Right renal pelvis (tissue), 4 donors: Measurements from ENCODE around the gene PVALEF. TPM values are rescaled to one million over a fixed set of nuclear protein-coding genes. Genes with fewer than 3 reads are reported as not detected.
A peak's percentile ranks its signal among the peaks of the same experiment; 100 is the strongest.

Experiments used
- DNase-seq, 4 donors: peaks; one replicate each; pipeline ENCODE4 v3.0.0-alpha.2; 2013; ENCODE audit warnings: low read depth in 4 of 4, low spot score in 3 of 4, missing footprints in 1 of 4
- polyA plus RNA-seq, 4 donors: library from polyadenylated mRNA; unstranded; fragments of 120-200 nt; gene quantifications; one replicate each; pipeline ENCODE4 v1.2.1, GENCODE V29; 2013; ENCODE audit not compliant: insufficient read length in 4 of 4

PVALEF gene
- polyA plus RNA-seq, 4 donors = 0.13 to 0.39 (median 0.23) TPM; not detected in 1

DNA sequence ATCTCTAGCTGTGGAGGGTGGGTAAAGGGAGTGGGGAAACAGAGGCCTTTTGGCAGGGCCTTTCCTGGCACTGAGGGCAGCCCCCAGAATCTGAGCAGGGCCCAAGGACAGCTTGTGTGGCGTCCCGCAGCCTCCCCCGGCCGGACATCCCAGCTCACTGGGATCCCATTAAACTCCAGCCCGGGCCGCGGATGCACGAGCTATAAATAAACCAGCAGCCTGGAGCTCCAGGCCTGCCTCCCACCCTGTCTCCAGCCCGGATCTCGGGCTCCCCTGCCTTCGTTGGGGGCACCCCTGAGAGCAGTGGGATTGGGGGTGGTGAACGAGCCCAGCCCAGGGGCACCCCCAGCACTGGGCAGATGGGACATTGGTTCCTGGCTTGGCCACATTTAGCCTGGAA, 14.6 kb downstream of the PVALEF start:
- DNase-seq = no peak

GRCh38 chr17:81180836-81181810, 15.8 kb downstream of the PVALEF start:
- DNase-seq = no peak

- DNase-seq = no peak
Observed at GRCh38 chr17:81181811-81182185, 16.5 kb downstream of the PVALEF start.

DNA sequence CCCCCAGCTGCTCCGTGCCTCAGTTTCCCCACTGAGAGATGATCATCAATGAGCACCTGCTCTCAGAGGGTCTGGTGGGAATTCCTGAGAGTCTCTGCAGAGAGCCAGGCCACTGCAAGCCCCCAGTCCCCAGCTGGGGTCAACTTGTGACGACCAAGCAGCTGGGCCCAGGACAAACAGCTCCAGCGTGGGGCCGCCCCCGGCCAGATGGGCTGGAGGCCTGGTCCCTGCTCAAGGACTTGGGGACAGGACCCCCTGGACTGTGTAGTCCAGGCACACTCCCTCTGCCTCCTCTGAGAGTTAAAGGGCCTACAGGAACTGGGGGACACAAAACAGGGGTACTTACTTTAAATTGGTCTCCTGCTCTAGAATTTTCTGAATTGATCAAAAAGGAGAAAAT, 17.3 kb downstream of the PVALEF start:
- no peak for DNase-seq

- no peak for DNase-seq
Observed at GRCh38 chr17:81183316-81183715, 18.0 kb downstream of the PVALEF start.

- DNase-seq = no peak
Observed at GRCh38 chr17:81183807-81184206, 18.5 kb downstream of the PVALEF start.

DNA sequence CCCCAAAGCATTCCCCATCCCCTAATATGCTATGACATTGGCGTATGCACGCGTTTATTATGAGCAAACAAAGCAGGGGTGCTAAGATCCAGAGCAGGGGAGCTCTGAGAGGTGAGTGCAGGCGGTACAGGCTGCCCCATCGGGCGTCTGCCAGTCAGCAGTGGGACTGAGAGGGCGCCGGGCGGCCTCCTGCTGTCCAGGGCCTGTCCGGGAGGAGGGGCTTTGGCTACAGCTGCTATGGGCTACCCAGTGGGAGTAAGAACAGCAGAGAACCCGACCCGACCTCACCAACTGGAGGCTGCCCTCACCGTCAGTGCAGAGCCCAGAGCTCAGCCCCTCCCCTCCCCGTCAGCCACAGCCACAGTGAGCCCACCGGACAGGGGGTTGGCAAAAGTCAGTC, 19.2 kb downstream of the PVALEF start:
- no peak for DNase-seq

- no peak for DNase-seq
Observed at GRCh38 chr17:81186203-81186602, 20.9 kb downstream of the PVALEF start.

DNA sequence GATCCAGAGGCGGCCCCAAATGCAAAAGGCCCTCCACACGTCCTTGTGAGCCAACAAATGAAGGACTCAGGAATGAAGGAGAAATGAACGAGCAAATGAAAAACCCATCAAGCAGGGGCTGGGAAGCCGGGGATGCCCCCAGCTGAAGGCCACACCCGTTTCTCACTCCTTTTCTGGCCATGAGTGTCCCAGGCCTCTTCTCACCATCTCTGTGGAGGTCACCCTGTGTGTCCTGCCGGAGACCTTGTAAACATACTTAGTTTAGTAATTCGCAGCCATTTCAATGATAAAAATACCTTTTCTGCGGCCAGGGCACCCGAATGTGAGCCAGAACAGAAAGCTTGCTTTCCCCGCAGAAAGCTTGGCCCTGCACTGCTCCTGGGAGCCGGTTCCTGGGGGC, 21.8 kb downstream of the PVALEF start:
- DNase-seq = no peak

DNA sequence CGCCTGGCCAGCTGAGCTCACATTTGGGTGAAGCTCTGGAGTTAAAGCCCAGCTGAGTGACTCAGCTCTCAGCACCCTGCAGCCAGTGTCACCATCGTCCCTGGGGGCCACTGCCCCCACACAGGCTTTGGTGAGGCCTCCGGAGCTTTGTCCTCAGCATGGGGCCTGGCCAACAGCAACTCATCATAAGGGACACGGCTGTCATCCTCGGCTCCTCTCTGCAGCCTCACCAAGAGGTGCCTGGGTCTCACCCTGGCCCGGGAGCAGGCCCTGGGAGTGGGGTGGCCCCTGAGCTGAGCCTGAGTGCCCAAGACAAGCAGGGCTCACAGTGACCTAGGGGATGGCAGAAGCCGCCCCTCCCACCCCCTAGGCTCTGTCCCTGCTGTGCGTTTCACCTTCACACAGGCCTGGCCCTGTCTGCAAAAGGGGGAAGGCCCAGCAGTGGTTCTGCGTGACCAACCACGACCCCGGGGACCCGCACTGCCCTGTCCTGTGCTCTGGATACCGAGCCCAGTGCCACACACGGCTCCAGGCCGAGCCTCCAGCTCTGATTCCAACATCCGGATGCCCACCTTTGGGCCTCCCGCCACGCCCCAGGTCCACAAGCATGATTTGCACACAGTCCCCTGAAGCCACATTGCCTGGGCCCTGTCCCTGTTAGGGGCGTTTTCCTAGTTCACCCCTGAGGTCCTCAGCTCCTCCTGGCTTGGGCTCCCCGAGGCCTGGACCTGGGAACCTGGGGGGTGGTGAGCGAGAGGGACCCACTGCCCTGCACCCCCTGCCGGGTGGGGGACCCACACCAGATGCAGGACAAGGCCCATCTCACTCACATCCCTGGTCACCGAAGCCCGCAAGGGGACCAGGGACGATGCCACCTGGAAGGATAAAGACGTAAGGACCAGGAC, 22.5 kb downstream of the PVALEF start:
- DNase-seq = no peak

GRCh38 chr17:81188491-81188840, 23.2 kb downstream of the PVALEF start:
- DNase-seq = no peak

- no peak for DNase-seq
Observed at GRCh38 chr17:81189016-81189415, 23.7 kb downstream of the PVALEF start.

GRCh38 chr17:81189670-81190530, 24.6 kb downstream of the PVALEF start:
- DNase-seq = no peak

- DNase-seq = no peak
Observed at GRCh38 chr17:81190591-81190990, 25.3 kb downstream of the PVALEF start.

DNA sequence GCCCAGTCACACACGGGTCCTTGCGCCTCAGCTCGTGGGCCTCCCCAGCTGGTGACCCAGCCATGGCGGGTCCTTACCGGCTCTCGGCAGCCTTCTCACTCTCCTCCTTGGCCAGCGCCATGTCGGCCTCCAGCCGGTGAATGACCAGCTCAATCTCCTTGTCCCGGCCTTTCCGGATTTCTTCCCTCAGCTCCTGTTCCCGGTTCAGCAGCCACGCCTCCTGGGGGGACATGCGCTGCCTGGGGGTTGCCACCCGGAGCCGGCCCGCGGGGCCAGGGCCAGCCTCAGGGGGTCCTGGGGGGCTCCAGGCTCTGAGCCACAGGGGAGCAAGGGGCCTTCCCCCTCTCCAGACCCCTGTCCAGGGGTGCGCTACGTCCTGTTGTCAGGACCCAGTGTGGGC, 25.8 kb downstream of the PVALEF start:
- no peak for DNase-seq

- DNase-seq = no peak
Observed at GRCh38 chr17:81191646-81192045, 26.3 kb downstream of the PVALEF start.

DNA sequence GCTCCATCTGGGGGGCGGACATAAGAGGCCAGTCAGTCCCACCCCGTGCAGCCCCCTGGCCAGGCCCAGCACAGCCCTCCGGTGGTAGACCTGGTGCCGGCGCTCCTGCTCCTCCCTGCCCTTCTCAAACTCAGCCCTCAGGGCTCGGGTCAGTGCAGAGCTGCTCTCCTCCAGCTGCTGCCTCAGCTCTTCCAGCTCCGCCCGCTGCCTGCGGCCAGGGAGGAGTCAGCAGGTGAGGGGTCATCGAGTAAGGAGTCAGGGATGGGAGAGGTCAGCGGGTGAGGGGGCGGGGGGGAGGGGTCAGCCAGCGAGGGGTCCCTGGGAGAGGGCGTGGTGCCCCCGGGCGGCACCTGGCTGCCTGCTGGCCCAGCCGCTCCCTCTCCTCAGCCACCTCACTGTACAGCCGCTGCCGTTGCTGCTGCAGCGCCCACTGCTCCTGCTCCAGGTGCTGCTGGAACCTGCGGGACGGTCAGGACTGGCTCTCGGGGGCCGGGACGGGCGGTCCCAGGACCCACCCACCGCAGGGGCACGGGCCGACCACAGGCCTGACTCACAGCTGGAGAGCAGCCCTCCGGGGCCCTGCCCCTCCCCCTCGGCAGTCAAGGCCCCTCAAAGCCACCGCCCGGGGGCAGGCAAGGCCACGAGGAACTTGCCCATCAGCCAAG, 27.2 kb downstream of the PVALEF start:
- no peak for DNase-seq

DNA sequence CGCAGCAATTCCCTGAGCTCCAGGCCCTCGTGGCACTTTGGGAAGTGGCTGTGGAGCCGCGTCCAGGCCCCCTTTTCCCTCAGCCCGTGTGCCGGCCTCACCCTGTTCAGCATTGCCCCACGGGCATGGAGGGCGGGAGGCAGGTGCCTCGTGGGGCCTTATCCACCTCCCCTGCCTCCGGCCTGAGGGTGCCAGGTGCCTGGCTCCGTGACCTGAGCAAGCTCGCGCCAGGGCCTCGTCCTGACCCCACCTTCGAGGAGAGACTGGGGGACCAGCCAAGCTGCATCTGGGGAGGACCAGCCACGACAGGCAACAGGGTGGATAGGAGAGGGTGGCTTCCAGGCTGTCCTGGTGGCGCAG, 27.7 kb downstream of the PVALEF start:
- no peak for DNase-seq

GRCh38 chr17:81193470-81194224, 28.3 kb downstream of the PVALEF start:
- peak in 1 of 4 donors; percentile 18 for DNase-seq
